Esophagus muscularis mucosa (tissue), 4 donors: ENCODE measurements around the gene ODF2L. TPM values are rescaled to one million over a fixed set of nuclear protein-coding genes. Genes with fewer than 3 reads are reported as not detected.

ENCODE experiments used
- DNase-seq: peaks from one replicate; pipeline ENCODE4 v3.0.0-alpha.2; 2017; ENCODE audit errors: extremely low spot score
- H3K27ac ChIP-seq, 4 donors: fragments of 200-600 bp; sonication (generic); replicated peaks in 1 of 4; 1 replicate in 3 of 4; 2 replicates in 1 of 4; pipeline ENCODE4 v1.5.1; 2016 to 2019; ENCODE audit warnings: mild to moderate bottlenecking in 1 of 4
- H3K27me3 ChIP-seq, 4 donors: fragments of 200-600 bp; sonication (generic); one replicate each; pipeline versions ENCODE4 v1.5.1 to v1.6.0; 2016 to 2019
- H3K36me3 ChIP-seq, 4 donors: fragments of 200-600 bp; sonication (generic); one replicate each; pipeline ENCODE4 v1.5.1; 2016 to 2019
- H3K4me1 ChIP-seq, 4 donors: fragments of 200-600 bp; sonication (generic); one replicate each; pipeline ENCODE4 v1.5.1; 2016 to 2019
- H3K4me3 ChIP-seq, 4 donors: fragments of 200-600 bp; sonication (generic); 1 replicate in 2 of 4; 2 replicates in 2 of 4; pipeline ENCODE4 v1.5.1; 2016 to 2019; ENCODE audit warnings: mild to moderate bottlenecking in 4 of 4, moderate library complexity in 1 of 4
- H3K9me3 ChIP-seq, 4 donors: fragments of 200-600 bp; sonication (generic); 1 replicate in 3 of 4; 2 replicates in 1 of 4; pipeline ENCODE4 v1.5.1; 2016 to 2019
- EP300 ChIP-seq: sonication (generic); formaldehyde crosslinking; IDR thresholded peaks from one replicate; pipeline ENCODE4 v1.6.1; 2017; ENCODE audit warnings: antibody characterized with exemption
- POLR2A ChIP-seq: fragments of 450-650 bp; IDR thresholded peaks from one replicate; pipeline ENCODE4 v1.6.1; 2017; ENCODE audit warnings: antibody characterized with exemption, moderate library complexity, mild to moderate bottlenecking, low read depth
- POLR2AphosphoS5 ChIP-seq, 2 donors: sonication (generic); formaldehyde crosslinking; IDR thresholded peaks; one replicate each; pipeline ENCODE4 v1.6.1; 2017; ENCODE audit warnings: antibody characterized with exemption in 2 of 2
- WGBS: methylation state at CpG from one replicate; pipeline ENCODE4 v1.1.5; 2018; 5-methylcytosine and 5-hydroxymethylcytosine counted together
- intact Hi-C: fragments of 100-400 bp; cut with DNase I; formaldehyde crosslinking; loops from one replicate; pipeline ENCODE4 v1.15.1; 2023
- total RNA-seq, 4 donors: library from RNA; depleted of rRNA; stranded (reverse); fragments of >200 nt; gene quantifications; one replicate each; pipeline versions ENCODE4 v1.1.0 to v1.2.1, GENCODE V29; 2016
- TF ChIP-seq, protein P1 (sequence below), 3 experiments: fragments of 200-600 bp in 2 of 3; fragments of 450-650 bp in 1 of 3; sonication (generic) in 2 of 3; IDR thresholded peaks; one replicate each; pipeline ENCODE4 v1.5.1; 2017 to 2019; ENCODE audit warnings: antibody characterized with exemption in 3 of 3, mild to moderate bottlenecking in 2 of 3, moderate library complexity in 1 of 3

ODF2L gene
- total RNA-seq, 4 donors from 2014 or later, result 11.6 to 18.7 (median 13.3) TPM

DNA sequence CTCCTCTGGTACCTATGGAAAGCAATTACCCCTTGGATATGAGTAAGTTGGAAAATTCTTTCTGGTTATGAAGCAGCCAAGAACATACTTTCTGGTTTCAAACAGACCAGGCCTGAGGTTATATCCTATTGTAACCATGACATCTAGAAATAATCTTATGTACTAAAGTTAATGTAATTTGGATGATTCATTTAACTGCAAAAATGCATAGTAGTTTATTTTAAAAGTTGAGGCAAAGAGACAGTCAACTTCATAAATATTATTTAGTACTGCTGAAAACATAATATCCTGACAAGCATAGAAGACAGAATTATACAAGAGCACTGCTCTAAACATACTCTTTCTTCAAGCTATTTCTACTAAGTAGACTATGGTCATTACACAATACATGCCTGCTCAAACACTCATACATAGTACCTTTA is 25.5 kb downstream of the ODF2L start:
- TF ChIP-seq POLR2A, result no peak
- TF ChIP-seq, protein P1, sequence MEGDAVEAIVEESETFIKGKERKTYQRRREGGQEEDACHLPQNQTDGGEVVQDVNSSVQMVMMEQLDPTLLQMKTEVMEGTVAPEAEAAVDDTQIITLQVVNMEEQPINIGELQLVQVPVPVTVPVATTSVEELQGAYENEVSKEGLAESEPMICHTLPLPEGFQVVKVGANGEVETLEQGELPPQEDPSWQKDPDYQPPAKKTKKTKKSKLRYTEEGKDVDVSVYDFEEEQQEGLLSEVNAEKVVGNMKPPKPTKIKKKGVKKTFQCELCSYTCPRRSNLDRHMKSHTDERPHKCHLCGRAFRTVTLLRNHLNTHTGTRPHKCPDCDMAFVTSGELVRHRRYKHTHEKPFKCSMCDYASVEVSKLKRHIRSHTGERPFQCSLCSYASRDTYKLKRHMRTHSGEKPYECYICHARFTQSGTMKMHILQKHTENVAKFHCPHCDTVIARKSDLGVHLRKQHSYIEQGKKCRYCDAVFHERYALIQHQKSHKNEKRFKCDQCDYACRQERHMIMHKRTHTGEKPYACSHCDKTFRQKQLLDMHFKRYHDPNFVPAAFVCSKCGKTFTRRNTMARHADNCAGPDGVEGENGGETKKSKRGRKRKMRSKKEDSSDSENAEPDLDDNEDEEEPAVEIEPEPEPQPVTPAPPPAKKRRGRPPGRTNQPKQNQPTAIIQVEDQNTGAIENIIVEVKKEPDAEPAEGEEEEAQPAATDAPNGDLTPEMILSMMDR (IDR thresholded peaks at IDR 0.05), result no peak
- no peak for TF ChIP-seq POLR2AphosphoS5 (IDR thresholded peaks at IDR 0.05)
- no peak for TF ChIP-seq EP300
- no peaks in the 10 kb centered on the region for H3K27me3 ChIP-seq
- H3K27ac ChIP-seq, result no peak overlapping the region
- intact Hi-C loops, result loop anchor here (10.0 kb wide), 1 partner anchor 714 kb away; no protein-coding TSS in a partner anchor
- H3K36me3 ChIP-seq, result peaks cover 0 to 15% (median 5%) of the 10 kb centered on the region in 4 donors
- H3K4me1 ChIP-seq, result no peaks in the 10 kb centered on the region
- no peaks in the 10 kb centered on the region for H3K9me3 ChIP-seq
- H3K4me3 ChIP-seq, result no peak overlapping the region
- DNase-seq, result no peak

DNA sequence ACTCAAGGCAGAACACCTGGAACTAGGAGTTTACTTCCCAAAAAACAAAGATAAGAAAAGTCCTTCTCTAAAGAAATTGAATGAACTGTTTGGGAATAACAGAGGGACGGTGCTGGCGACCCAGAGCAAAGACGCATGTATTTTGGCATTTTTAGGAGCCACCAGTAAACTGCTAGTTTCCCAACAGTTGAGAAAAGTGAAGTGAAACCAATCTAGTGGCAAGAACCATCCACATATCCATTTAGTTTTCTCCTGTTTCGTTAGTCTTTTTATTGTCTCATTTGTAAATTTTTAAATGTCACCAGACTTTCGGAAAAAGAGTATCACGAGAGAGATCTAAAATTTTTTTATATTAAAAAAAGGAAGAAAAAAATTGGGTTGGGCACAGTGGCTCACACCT is 30.2 kb downstream of the ODF2L start:
- no peak for DNase-seq
- WGBS, result 89% methylated on average over 6 of the region's 6 CpGs
- TF ChIP-seq, protein P1 (IDR thresholded peaks at IDR 0.05), result no peak
- TF ChIP-seq POLR2AphosphoS5 (IDR thresholded peaks at IDR 0.05) (no peak), POLR2A (no peak), EP300 (no peak)

DNA sequence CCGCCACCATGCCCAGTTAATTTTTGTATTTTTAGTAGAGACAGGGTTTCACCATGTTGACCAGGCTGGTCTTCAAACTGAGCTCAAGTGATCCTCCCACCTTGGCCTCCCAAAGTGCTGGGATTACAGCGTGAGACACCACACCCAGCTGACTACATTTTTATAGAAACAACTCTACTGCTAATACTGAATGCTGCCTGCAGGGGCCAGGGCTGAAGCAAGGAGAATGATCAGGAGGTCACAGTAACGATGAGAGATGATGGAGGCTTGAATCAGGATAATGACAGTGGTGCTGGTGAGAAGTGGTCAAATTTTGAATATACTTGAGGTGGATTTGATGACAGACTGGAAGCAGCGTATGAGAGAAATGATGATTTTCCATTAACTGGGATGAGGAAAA is 33.3 kb downstream of the ODF2L start:
- H3K9me3 ChIP-seq, result no peaks in the 10 kb centered on the region
- no peaks in the 10 kb centered on the region for H3K27me3 ChIP-seq
- H3K27ac ChIP-seq, result no peak overlapping the region
- H3K4me3 ChIP-seq, result no peak overlapping the region
- TF ChIP-seq POLR2A, result no peak
- TF ChIP-seq, protein P1 (IDR thresholded peaks at IDR 0.05), result no peak
- TF ChIP-seq EP300, result no peak
- TF ChIP-seq POLR2AphosphoS5 (IDR thresholded peaks at IDR 0.05), result no peak
- 97% methylated on average over 4 of the region's 4 CpGs for WGBS
- intact Hi-C loops, result no loop called here
- no peak for DNase-seq
- H3K4me1 ChIP-seq, result peaks cover 0 to 1% (median 0%) of the 10 kb centered on the region in 4 donors
- H3K36me3 ChIP-seq, result peaks cover 0 to 15% (median 6%) of the 10 kb centered on the region in 4 donors

More for the DNA sequence above, 30.2 kb downstream of the ODF2L start:
- Histone ChIP-seq H3K36me3 (peaks cover 0 to 7% (median 5%) of the 10 kb centered on the region in 4 donors), H3K9me3 (no peaks in the 10 kb centered on the region), H3K27me3 (no peaks in the 10 kb centered on the region), H3K4me3 (no peak overlapping the region), H3K27ac (no peak overlapping the region), H3K4me1 (no peaks in the 10 kb centered on the region)
- intact Hi-C loops, result no loop called here

DNA sequence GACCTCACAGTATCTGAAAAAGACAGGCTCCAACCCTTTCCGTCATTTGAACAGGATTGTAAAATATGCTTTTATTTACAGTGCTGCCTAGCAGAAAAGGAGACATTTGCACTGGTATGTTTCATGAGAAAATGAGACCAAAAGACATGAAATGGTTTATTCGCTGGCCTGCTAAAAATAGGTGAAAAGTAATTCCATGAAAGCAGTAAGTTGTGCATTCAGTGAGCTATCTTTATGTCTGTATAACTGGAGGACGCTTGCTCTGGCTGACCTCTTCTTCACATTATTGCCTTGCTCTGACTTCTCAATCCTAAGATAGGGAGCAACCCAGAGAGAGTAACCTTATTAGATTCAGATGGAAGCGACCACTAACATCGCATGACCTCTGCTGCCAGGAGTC is 38.3 kb downstream of the ODF2L start:
- Histone ChIP-seq H3K9me3 (no peaks in the 10 kb centered on the region), H3K4me3 (no peak overlapping the region), H3K27ac (no peak overlapping the region), H3K27me3 (no peaks in the 10 kb centered on the region), H3K36me3 (peaks cover 0 to 27% (median 17%) of the 10 kb centered on the region in 4 donors), H3K4me1 (peaks cover 0 to 11% (median 2%) of the 10 kb centered on the region in 4 donors)
- no peak for DNase-seq
- 83% methylated on average over 5 of the region's 5 CpGs for WGBS
- TF ChIP-seq EP300 (no peak), POLR2A (no peak), POLR2AphosphoS5 (IDR thresholded peaks at IDR 0.05) (no peak)
- TF ChIP-seq, protein P1 (IDR thresholded peaks at IDR 0.05), result no peak
- intact Hi-C loops, result no loop called here

DNA sequence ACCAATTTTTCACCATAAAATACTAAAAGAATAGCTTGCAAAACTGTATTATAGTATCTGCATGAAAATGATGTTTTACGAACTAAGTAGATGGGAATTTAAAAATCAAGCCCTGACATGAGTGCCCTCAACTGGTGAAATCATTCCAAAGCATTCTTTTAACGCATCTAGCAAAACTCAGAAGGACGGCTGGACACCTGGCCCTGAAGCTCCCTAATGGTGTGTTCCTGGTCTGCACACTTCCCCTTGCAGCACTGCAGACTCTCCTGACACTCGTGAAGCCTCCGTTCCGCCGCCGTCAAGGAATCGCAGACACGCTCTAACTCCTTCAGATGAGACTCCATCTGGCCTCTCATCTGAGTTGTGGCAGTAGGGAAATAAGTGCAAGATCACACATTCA is 39.9 kb downstream of the ODF2L start:
- no peak overlapping the region for H3K27ac ChIP-seq
- no peak overlapping the region for H3K4me3 ChIP-seq
- peaks cover 0 to 11% (median 2%) of the 10 kb centered on the region in 4 donors for H3K4me1 ChIP-seq
- no peaks in the 10 kb centered on the region for H3K27me3 ChIP-seq
- DNase-seq, result no peak
- H3K36me3 ChIP-seq, result peaks cover 0 to 23% (median 18%) of the 10 kb centered on the region in 4 donors
- no peak for TF ChIP-seq POLR2A
- TF ChIP-seq, protein P1 (IDR thresholded peaks at IDR 0.05), result peak in 1 of 3 experiments; percentile 41
- no peaks in the 10 kb centered on the region for H3K9me3 ChIP-seq
- intact Hi-C loops, result no loop called here
- 82% methylated on average over 10 of the region's 10 CpGs for WGBS
